Stomach (tissue), 9 donors: ENCODE data around the gene PFKL. TPM values are rescaled to one million over a fixed set of nuclear protein-coding genes. Genes with fewer than 3 reads are reported as not detected.

Source experiments
- DNase-seq, 2 donors: peaks; one replicate each; pipeline versions ENCODE4 v3.0.0 to v3.0.0-alpha.2; 2013 to 2019
- H3K27ac ChIP-seq, 5 donors: fragments of 200-600 bp in 4 of 5; sonication (generic) in 4 of 5; one replicate each; pipeline ENCODE4 v1.5.1; 2013 to 2019; ENCODE audit warnings: mild to moderate bottlenecking in 1 of 5, moderate library complexity in 1 of 5
- H3K27me3 ChIP-seq, 3 donors: fragments of 200-600 bp; sonication (generic); one replicate each; pipeline ENCODE4 v1.5.1; 2017 to 2019; ENCODE audit warnings: mixed run types in 1 of 3
- H3K36me3 ChIP-seq, 4 donors: fragments of 200-600 bp; sonication (generic); 1 replicate in 3 of 4; 2 replicates in 1 of 4; pipeline ENCODE4 v1.5.1; 2016 to 2019
- H3K4me1 ChIP-seq, 4 donors: fragments of 200-600 bp; sonication (generic); one replicate each; pipeline ENCODE4 v1.5.1; 2016 to 2019
- H3K4me3 ChIP-seq, 4 donors: fragments of 200-600 bp; sonication (generic) in 3 of 4; one replicate each; pipeline ENCODE4 v1.5.1; 2016 to 2019; ENCODE audit warnings: mild to moderate bottlenecking in 1 of 4
- H3K9me3 ChIP-seq, 4 donors: fragments of 200-600 bp; sonication (generic); one replicate each; pipeline ENCODE4 v1.5.1; 2016 to 2019
- EP300 ChIP-seq: sonication (generic); formaldehyde crosslinking; IDR thresholded peaks from one replicate; pipeline ENCODE4 v1.6.1; 2017; ENCODE audit warnings: antibody characterized with exemption
- POLR2A ChIP-seq, 4 donors: fragments of 450-650 bp; IDR thresholded peaks; one replicate each; pipeline ENCODE4 v1.6.1; 2016; ENCODE audit warnings: antibody characterized with exemption in 4 of 4, control low read depth in 2 of 4, mild to moderate bottlenecking in 1 of 4, moderate library complexity in 1 of 4
- POLR2AphosphoS5 ChIP-seq, 3 donors: sonication (generic); formaldehyde crosslinking; IDR thresholded peaks; one replicate each; pipeline ENCODE4 v1.6.1; 2016; ENCODE audit warnings: antibody characterized with exemption in 3 of 3
- WGBS, 5 donors: extraction: QIAGEN DNeasy Blood & Tissue Kit in 3 of 5; methylation state at CpG; one replicate each; pipeline versions ENCODE4 v1.1.5 to v1.1.7; 2013 to 2018; 5-methylcytosine and 5-hydroxymethylcytosine counted together
- intact Hi-C: fragments of 100-400 bp; cut with DNase I; formaldehyde crosslinking; loops from one replicate; pipeline ENCODE4 v1.15.1; 2023; ENCODE audit warnings: low total_unique reads
- polyA plus RNA-seq, 3 donors: library from polyadenylated mRNA; stranded (reverse); fragments of 200-250 nt; gene quantifications; one replicate each; pipeline ENCODE4 v1.2.3, GENCODE V29; 2013
- total RNA-seq, 5 donors: library from RNA; depleted of rRNA; stranded (reverse); fragments of >200 nt; gene quantifications; one replicate each; pipeline versions ENCODE4 v1.1.0 to v1.2.3, GENCODE V29; 2014 to 2016
- TF ChIP-seq, protein P1 (sequence below), 7 experiments: fragments of 450-650 bp in 4 of 7; fragments of 200-600 bp in 3 of 7; sonication (generic) in 3 of 7; IDR thresholded peaks; one replicate each; pipeline ENCODE4 v1.5.1; 2016 to 2019; ENCODE audit warnings: antibody characterized with exemption in 7 of 7, control low read depth in 2 of 7, mild to moderate bottlenecking in 1 of 7
- donor health status: healthy with polysubstance abuse.
- donor health status: Bipolar disorder and iron deficiency.
- donor health status: healthy.

The PFKL gene
- total and polyA plus RNA-seq, 8 donors: 83.0 to 283 (median 130) TPM

DNA sequence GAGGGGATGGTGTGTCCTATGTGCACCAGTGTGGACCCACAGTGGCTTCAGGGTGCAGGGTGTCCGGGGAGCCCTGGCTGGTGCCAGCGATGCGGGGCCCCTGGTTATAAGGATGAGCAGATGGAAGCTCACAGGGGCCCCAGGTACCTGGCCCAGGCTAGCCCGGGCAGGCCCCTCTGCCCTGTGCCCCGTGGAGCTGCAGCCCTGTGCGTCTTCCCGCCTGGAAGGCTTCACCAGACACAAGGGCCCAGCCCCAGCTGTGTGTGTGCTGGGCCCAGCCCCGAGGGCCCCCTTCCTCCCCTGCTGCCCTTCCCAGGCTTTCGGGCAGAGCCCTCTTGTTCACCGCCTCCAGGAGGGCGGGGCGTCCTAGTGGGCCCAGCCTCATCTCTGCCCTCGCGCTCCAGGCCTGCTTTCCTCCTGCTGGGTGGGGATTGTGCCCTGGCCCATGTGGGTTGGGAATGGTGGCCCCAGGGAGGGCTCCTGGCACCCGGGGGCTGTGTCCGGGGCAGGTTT is 15.9 kb downstream of the PFKL start:
- Histone ChIP-seq H3K4me3 (no peak overlapping the region), H3K27ac (no peak overlapping the region), H3K27me3 (no peaks in the 10 kb centered on the region), H3K9me3 (no peaks in the 10 kb centered on the region), H3K36me3 (peaks cover 69 to 100% (median 100%) of the 10 kb centered on the region in 4 donors), H3K4me1 (no peaks in the 10 kb centered on the region)
- no peak for DNase-seq
- 84 to 94% (median 86%) methylated on average over 1 to 16 of the region's 16 CpGs for WGBS, 5 donors
- TF ChIP-seq EP300 (no peak), POLR2AphosphoS5 (IDR thresholded peaks at IDR 0.05) (no peak), POLR2A (IDR thresholded peaks at IDR 0.05) (no peak)
- TF ChIP-seq, protein P1, sequence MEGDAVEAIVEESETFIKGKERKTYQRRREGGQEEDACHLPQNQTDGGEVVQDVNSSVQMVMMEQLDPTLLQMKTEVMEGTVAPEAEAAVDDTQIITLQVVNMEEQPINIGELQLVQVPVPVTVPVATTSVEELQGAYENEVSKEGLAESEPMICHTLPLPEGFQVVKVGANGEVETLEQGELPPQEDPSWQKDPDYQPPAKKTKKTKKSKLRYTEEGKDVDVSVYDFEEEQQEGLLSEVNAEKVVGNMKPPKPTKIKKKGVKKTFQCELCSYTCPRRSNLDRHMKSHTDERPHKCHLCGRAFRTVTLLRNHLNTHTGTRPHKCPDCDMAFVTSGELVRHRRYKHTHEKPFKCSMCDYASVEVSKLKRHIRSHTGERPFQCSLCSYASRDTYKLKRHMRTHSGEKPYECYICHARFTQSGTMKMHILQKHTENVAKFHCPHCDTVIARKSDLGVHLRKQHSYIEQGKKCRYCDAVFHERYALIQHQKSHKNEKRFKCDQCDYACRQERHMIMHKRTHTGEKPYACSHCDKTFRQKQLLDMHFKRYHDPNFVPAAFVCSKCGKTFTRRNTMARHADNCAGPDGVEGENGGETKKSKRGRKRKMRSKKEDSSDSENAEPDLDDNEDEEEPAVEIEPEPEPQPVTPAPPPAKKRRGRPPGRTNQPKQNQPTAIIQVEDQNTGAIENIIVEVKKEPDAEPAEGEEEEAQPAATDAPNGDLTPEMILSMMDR (IDR thresholded peaks at IDR 0.05): no peak
- intact Hi-C loops: no loop called here

DNA sequence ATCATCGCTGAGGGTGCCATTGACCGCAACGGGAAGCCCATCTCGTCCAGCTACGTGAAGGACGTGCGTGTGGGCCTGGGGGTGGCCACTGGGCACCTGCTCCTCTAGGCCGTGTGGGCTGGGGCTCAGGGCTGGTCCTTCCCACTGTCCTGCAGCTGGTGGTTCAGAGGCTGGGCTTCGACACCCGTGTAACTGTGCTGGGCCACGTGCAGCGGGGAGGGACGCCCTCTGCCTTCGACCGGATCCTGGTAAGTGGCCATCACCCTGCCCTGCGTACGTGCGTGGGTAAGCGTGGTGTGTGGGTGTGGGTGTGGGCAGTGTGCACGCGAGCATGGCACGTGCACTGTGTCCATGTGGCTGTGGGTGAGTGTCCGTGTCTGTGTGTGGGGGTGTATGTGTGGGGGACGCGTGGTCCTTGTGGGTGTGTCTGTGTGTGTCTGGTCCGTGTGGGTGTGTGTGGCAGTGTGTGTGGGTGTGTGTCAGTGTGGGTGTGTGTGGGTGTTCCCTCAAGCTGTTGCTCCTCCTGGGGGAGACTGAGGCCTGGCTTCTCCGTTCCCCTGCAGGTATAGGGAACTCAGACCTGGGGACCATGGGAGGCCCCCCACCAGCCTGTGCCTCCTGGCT is 16.5 kb downstream of the PFKL start:
- no peak overlapping the region for H3K27ac ChIP-seq
- 84 to 94% (median 91%) methylated on average over 8 to 27 of the region's 27 CpGs for WGBS, 5 donors
- intact Hi-C loops: no loop called here
- H3K27me3 ChIP-seq: no peaks in the 10 kb centered on the region
- no peak for DNase-seq
- no peaks in the 10 kb centered on the region for H3K9me3 ChIP-seq
- H3K4me3 ChIP-seq: no peak overlapping the region
- TF ChIP-seq POLR2AphosphoS5 (IDR thresholded peaks at IDR 0.05): no peak
- TF ChIP-seq, protein P1 (IDR thresholded peaks at IDR 0.05): no peak
- TF ChIP-seq EP300: no peak
- TF ChIP-seq POLR2A (IDR thresholded peaks at IDR 0.05): no peak
- peaks cover 63 to 100% (median 100%) of the 10 kb centered on the region in 4 donors for H3K36me3 ChIP-seq
- no peaks in the 10 kb centered on the region for H3K4me1 ChIP-seq

DNA sequence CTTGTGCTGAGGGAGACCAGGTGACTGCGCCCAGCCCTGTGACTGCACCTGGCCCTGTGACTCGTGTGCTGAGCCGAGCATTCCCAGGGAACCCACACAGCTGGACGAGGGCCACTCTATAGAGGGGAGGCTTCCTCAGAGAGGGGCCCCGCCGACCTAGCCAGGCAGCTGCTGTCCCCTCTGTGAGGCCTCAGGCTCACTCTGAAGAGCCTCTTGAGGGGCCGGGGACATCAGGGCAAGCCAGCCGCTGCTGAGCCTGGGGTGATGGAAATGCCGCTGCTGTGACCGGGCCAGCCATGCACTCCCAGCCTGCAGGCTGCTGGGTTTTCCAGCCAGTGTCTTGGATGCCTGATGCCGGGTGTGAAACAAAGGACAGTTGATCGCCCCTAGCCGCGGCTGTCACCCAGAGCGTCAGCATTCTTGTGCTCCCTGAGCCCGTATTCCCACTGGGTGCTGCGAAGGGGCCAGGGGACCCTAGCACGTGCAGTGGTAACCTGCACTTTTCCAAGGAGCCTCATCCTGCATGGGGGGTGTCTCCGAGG is 17.5 kb downstream of the PFKL start:
- no peaks in the 10 kb centered on the region for H3K9me3 ChIP-seq
- intact Hi-C loops: no loop called here
- no peak overlapping the region for H3K4me3 ChIP-seq
- H3K36me3 ChIP-seq: peaks cover 60 to 100% (median 100%) of the 10 kb centered on the region in 4 donors
- DNase-seq: no peak
- WGBS, 5 donors: 88 to 95% (median 92%) methylated on average over 13 to 19 of the region's 19 CpGs
- H3K27ac ChIP-seq: no peak overlapping the region
- TF ChIP-seq EP300: no peak
- no peak for TF ChIP-seq POLR2AphosphoS5 (IDR thresholded peaks at IDR 0.05)
- TF ChIP-seq, protein P1 (IDR thresholded peaks at IDR 0.05): no peak
- TF ChIP-seq POLR2A (IDR thresholded peaks at IDR 0.05): no peak
- H3K4me1 ChIP-seq: no peaks in the 10 kb centered on the region
- no peaks in the 10 kb centered on the region for H3K27me3 ChIP-seq

DNA sequence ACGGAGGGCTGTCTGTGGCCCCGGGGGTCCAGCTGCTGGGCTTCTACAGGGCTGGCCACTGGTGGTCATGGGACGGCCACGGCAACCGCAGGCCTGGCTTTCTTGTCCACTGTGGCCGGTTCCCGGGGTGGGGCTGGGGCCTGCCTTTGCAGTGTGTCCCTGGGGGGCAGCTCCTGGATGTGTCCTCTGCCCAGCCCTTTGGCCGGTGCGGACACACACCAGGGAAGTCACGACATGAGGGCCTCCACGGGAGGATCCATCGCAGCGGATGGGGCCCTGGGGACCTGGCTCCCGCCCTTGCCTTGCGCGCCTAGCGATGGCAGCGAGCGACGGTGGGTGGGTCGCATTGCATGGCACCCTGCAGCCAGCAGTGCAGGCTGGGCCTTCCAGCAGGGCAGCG is 18.0 kb downstream of the PFKL start:
- Histone ChIP-seq H3K9me3 (no peaks in the 10 kb centered on the region), H3K4me1 (no peaks in the 10 kb centered on the region), H3K27me3 (no peaks in the 10 kb centered on the region), H3K36me3 (peaks cover 61 to 100% (median 100%) of the 10 kb centered on the region in 4 donors), H3K4me3 (no peak overlapping the region), H3K27ac (no peak overlapping the region)
- intact Hi-C loops: no loop called here
- no peak for DNase-seq
- TF ChIP-seq EP300: no peak
- no peak for TF ChIP-seq POLR2A (IDR thresholded peaks at IDR 0.05)
- TF ChIP-seq, protein P1 (IDR thresholded peaks at IDR 0.05): no peak
- 91 to 96% (median 96%) methylated on average over 9 to 22 of the region's 22 CpGs for WGBS, 5 donors
